GM23338 (cell line): ENCODE data around the gene DENND5B. TPM values are rescaled to one million over a fixed set of nuclear protein-coding genes. Genes with fewer than 3 reads are reported as not detected.
"Not testable (repeated sequence)": the region's sequence is repeated elsewhere in the genome, so short reads cannot be mapped to it uniquely, and the experiment has no call there.

ENCODE experiments used
- ATAC-seq: fragments of 200-7000 bp; cut with Tn5 transposase; 3 replicates; pipeline ENCODE4 v1.9.1; 2020
- DNase-seq: peaks from one replicate; pipeline ENCODE4 v3.0.0-alpha.2; 2015; ENCODE audit warnings: low spot score
- H2AFZ ChIP-seq: fragments of 200-600 bp; sonication (generic); 2 replicates; pipeline ENCODE4 v1.8.0; 2016; ENCODE audit warnings: antibody characterized with exemption, mild to moderate bottlenecking, moderate library complexity
- H3F3A ChIP-seq: fragments of 200-600 bp; sonication (generic); replicated peaks from 2 replicates; pipeline ENCODE4 v1.8.0; 2017; ENCODE audit warnings: antibody characterized with exemption, mixed run types, low read depth
- H3K27ac ChIP-seq: fragments of 200-600 bp; sonication (generic); 2 replicates; pipeline ENCODE4 v1.6.1; 2016; ENCODE audit warnings: low read depth
- H3K27me3 ChIP-seq: fragments of 200-600 bp; sonication (generic); 2 replicates; pipeline ENCODE4 v1.8.0; 2016; ENCODE audit warnings: mild to moderate bottlenecking, mixed run types, moderate library complexity; ENCODE audit not compliant: insufficient read depth
- H3K36me3 ChIP-seq: fragments of 200-600 bp; sonication (generic); 2 replicates; pipeline ENCODE4 v1.8.0; 2016; ENCODE audit warnings: mild to moderate bottlenecking; ENCODE audit not compliant: insufficient read depth
- H3K4me1 ChIP-seq: fragments of 200-600 bp; sonication (generic); 2 replicates; pipeline ENCODE4 v1.8.0; 2016; ENCODE audit warnings: mild to moderate bottlenecking, moderate library complexity; ENCODE audit not compliant: insufficient read depth
- H3K4me2 ChIP-seq: fragments of 200-600 bp; sonication (generic); 2 replicates; pipeline ENCODE4 v1.7.1; 2017; ENCODE audit warnings: mixed run types
- H3K4me3 ChIP-seq: fragments of 200-600 bp; sonication (generic); 2 replicates; pipeline ENCODE4 v1.6.1; 2016; ENCODE audit warnings: mixed run types
- H3K79me2 ChIP-seq: fragments of 200-600 bp; sonication (generic); replicated peaks from 2 replicates; pipeline ENCODE4 v1.8.0; 2017; ENCODE audit warnings: mild to moderate bottlenecking; ENCODE audit not compliant: insufficient read depth
- H3K9me2 ChIP-seq: fragments of 200-600 bp; sonication (generic); 2 replicates; pipeline ENCODE4 v1.8.0; 2017; ENCODE audit not compliant: insufficient read depth
- H4K20me1 ChIP-seq: fragments of 200-600 bp; sonication (generic); replicated peaks from 2 replicates; pipeline ENCODE4 v1.8.0; 2017; ENCODE audit warnings: mild to moderate bottlenecking; ENCODE audit not compliant: insufficient read depth
- H3K27ac Mint-ChIP-seq: 2 replicates; pipeline ENCODE4 v1.8.0; 2020; ENCODE audit warnings: inconsistent platforms, mild to moderate bottlenecking, moderate library complexity, mixed read lengths
- H3K27me3 Mint-ChIP-seq: 3 replicates; pipeline ENCODE4 v1.8.0; 2022; ENCODE audit warnings: low read depth, mild to moderate bottlenecking, moderate library complexity, mixed read lengths, inconsistent platforms; ENCODE audit not compliant: insufficient read depth, poor library complexity
- H3K36me3 Mint-ChIP-seq: 3 replicates; pipeline ENCODE4 v1.8.0; 2021; ENCODE audit warnings: low read depth, mild to moderate bottlenecking, inconsistent platforms, moderate library complexity, mixed read lengths
- H3K4me1 Mint-ChIP-seq: 3 replicates; pipeline ENCODE4 v1.8.0; 2020; ENCODE audit warnings: mild to moderate bottlenecking, inconsistent platforms, mixed read lengths
- H3K4me3 Mint-ChIP-seq: 3 replicates; pipeline ENCODE4 v1.8.0; 2021; ENCODE audit warnings: moderate library complexity, mild to moderate bottlenecking, inconsistent platforms, mixed read lengths
- H3K9me3 Mint-ChIP-seq: 3 replicates; pipeline ENCODE4 v1.8.0; 2020; ENCODE audit warnings: moderate library complexity, mild to moderate bottlenecking, inconsistent platforms, mixed read lengths
- NANOG ChIP-seq: IDR thresholded peaks from 2 replicates; pipeline ENCODE4 v1.6.1; 2016; ENCODE audit warnings: antibody characterized with exemption, borderline replicate concordance
- STAT1 ChIP-seq: IDR thresholded peaks from one replicate; pipeline ENCODE4 v1.6.1; 2016; ENCODE audit warnings: antibody characterized with exemption; ENCODE audit not compliant: unreplicated experiment
- ZNF331 ChIP-seq: fragments of 250-450 bp; sonication (Bioruptor Pico); IDR thresholded peaks from 2 replicates; pipeline ENCODE4 v1.5.0; 2020; ENCODE audit warnings: low read depth, mild to moderate bottlenecking, moderate library complexity
- polyA plus RNA-seq: library from polyadenylated mRNA; unstranded; fragments of >200 nt; fragmentation: Nextera tagmentation; extraction: Ambion mirVana; gene quantifications from 2 replicates; pipeline ENCODE4 v1.2.1, GENCODE V29; 2016
- total RNA-seq: library from RNA; depleted of rRNA; stranded (reverse); fragments of >200 nt; shearing (Covaris generic); gene quantifications from 2 replicates; pipeline ENCODE4 v1.2.3, GENCODE V29; 2014
- TF ChIP-seq, protein P1 (sequence below): IDR thresholded peaks from one replicate; pipeline ENCODE4 v1.6.1; 2018; ENCODE audit warnings: antibody characterized with exemption; ENCODE audit not compliant: unreplicated experiment

DENND5B gene
- total and polyA plus RNA-seq, 2 experiments from 2014 or later: 6.5 to 17.2 TPM

DNA sequence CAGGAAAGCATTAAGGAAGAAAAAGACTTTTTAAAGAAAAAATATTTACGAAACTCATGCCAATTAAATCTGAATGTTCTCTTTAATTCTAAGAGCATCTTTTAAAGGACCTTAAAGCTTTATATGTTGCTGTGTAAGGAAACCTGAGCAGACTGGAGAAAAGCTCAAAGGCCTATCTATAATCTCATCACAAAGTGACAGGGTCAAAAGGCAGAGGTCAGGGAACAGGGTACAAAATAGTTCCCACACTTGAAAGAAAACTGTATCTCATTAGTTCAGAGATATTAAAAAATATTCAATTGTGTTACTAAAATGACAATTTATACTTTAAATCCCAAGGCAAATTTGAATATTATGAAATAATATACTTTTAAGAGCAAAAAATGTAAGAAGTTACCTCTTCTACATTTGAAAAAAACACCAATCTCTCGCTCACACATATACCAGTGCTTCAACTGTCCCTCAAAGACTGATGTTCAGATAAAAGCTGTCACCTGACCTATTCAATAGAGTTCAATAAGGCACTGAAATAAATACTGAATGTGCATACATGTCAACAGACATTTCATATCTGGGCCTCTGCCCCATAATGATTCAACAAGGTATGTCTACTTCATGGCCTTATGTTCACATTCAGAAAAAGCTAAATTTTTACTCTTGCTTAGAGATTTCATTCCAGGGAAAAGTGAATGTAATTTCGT is 17.9 kb downstream of the DENND5B start (continued):
- TF ChIP-seq, protein P1, sequence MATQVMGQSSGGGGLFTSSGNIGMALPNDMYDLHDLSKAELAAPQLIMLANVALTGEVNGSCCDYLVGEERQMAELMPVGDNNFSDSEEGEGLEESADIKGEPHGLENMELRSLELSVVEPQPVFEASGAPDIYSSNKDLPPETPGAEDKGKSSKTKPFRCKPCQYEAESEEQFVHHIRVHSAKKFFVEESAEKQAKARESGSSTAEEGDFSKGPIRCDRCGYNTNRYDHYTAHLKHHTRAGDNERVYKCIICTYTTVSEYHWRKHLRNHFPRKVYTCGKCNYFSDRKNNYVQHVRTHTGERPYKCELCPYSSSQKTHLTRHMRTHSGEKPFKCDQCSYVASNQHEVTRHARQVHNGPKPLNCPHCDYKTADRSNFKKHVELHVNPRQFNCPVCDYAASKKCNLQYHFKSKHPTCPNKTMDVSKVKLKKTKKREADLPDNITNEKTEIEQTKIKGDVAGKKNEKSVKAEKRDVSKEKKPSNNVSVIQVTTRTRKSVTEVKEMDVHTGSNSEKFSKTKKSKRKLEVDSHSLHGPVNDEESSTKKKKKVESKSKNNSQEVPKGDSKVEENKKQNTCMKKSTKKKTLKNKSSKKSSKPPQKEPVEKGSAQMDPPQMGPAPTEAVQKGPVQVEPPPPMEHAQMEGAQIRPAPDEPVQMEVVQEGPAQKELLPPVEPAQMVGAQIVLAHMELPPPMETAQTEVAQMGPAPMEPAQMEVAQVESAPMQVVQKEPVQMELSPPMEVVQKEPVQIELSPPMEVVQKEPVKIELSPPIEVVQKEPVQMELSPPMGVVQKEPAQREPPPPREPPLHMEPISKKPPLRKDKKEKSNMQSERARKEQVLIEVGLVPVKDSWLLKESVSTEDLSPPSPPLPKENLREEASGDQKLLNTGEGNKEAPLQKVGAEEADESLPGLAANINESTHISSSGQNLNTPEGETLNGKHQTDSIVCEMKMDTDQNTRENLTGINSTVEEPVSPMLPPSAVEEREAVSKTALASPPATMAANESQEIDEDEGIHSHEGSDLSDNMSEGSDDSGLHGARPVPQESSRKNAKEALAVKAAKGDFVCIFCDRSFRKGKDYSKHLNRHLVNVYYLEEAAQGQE: no peak
- TF ChIP-seq STAT1: no peak

DNA sequence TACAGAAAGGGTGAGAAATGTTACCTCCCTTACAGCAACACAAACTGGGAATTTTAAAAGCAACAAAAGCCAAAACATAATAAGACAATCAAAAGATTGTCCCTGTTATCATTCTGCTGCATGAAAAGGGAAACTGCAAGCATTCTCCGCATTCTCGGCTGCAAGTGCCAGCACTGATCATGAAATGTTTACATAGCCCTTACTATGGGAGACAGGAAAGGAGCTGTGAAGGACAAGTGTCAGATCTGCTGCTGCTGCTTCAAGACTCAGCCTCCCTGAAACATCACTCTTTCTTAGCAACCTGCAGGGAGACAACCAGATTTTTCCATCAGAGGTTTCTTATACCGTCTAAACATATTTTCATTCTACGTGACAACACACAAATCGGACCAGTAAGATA is 20.1 kb downstream of the DENND5B start:
- Histone ChIP-seq H3K27me3 (no peaks in the 10 kb centered on the region), H3K27ac (peak overlapping the region; percentile 82), H2AFZ (no peak overlapping the region), H3F3A (no peaks in the 10 kb centered on the region), H3K79me2 (peaks cover 29% of the 10 kb centered on the region), H3K36me3 (no peaks in the 10 kb centered on the region), H4K20me1 (no peaks in the 10 kb centered on the region), H3K9me2 (no peaks in the 10 kb centered on the region), H3K4me3 (no peak overlapping the region), H3K4me2 (0 out of 2 replicates have a peak overlapping the region, but pooled peaks have one; percentile 2), H3K4me1 (peaks cover 21% of the 10 kb centered on the region; the same call in 1 of the 2 replicates)
- Mint-ChIP-seq H3K36me3 (no peaks in the 10 kb centered on the region), H3K27ac (peak overlapping the region; percentile 30; the same call in 1 of the 2 replicates), H3K9me3 (no peaks in the 10 kb centered on the region), H3K4me1 (peaks cover 26% of the 10 kb centered on the region; the same call in 2 of the 3 replicates), H3K27me3 (peaks cover 8% of the 10 kb centered on the region), H3K4me3 (no peak overlapping the region)
- DNase-seq (peak; percentile 85), ATAC-seq (peak; percentile 86)
- TF ChIP-seq ZNF331 (CRISPR knock-in tag) (no peak), NANOG (0 out of 2 replicates have a peak, but pooled peaks have one; percentile 14)

DNA sequence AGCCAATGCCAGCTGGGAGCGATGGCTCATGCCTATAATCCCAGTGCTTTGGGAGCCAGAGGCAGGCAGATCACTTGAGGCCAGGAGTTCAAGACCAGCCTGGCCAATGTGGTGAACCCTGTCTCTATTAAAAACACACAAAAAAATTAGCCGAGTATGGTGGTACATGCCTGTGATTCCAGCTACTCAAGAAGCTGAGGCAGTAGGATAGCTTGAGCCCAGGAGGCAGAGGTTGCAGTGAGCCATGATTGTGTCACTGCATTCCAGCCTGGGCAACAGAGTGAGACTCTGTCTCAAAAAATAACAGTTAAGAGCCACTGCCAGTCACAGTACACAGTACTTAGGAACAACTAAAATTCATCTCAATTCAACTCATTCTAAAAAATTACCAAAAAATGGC is 21.4 kb downstream of the DENND5B start:
- not testable (repeated sequence) for ATAC-seq, H3K27me3 Mint-ChIP-seq, H3K27ac ChIP-seq, H3K9me3 Mint-ChIP-seq, H3K36me3 ChIP-seq, H3K27ac Mint-ChIP-seq, H3K4me3 ChIP-seq, H3K4me2 ChIP-seq, H3K27me3 ChIP-seq, H3F3A ChIP-seq, H3K4me3 Mint-ChIP-seq, H3K9me2 ChIP-seq, H4K20me1 ChIP-seq, H3K36me3 Mint-ChIP-seq, DNase-seq, H2AFZ ChIP-seq
- Histone ChIP-seq H3K4me1 (peaks cover 21% of the 10 kb centered on the region; the same call in 1 of the 2 replicates), H3K79me2 (peaks cover 37% of the 10 kb centered on the region)
- peaks cover 25% of the 10 kb centered on the region; the same call in 2 of the 3 replicates for H3K4me1 Mint-ChIP-seq
